ENCODE data around the gene ATAD3B. TPM values are rescaled to one million over a fixed set of nuclear protein-coding genes. Genes with fewer than 3 reads are reported as not detected.

Gene ATAD3B
- total and polyA plus RNA-seq, 2 of the 13 experiments (the other 11 are each of a cell fraction or from before 2014, with no cell fraction given) = 9.6 to 31.1 TPM

DNA sequence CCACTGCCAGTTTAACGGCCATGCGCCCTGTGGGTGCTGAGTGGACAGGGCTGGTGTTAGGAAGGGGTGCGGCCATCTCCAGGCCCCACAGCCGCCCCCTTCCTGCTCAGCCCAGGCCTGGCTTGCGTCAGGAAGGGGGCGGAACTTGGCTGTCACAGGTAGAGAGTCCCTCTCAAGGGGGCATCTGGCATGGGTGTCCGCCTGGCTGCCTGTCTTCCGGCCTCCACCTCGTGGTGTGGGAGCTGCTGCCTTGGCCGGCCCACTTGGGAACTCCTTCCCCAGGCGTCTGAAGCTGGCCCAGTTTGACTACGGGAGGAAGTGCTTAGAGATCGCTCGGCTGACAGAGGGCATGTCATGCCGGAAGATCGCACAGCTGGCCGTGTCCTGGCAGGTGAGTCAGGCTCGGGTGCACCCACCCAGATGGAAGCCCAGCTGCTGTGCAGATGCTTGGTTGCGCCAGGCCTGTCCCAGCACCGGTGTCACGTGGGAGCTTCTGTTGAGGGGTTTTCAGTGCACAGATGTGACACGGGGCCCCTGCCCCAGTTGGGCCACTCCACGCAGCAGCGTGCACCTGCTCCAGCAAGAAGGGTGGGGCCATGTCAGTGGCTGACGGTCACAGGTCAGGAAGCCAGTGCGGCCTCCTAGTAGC lies 9.1 kb upstream of the ATAD3B start (continued):
- TF ChIP-seq, protein P1, sequence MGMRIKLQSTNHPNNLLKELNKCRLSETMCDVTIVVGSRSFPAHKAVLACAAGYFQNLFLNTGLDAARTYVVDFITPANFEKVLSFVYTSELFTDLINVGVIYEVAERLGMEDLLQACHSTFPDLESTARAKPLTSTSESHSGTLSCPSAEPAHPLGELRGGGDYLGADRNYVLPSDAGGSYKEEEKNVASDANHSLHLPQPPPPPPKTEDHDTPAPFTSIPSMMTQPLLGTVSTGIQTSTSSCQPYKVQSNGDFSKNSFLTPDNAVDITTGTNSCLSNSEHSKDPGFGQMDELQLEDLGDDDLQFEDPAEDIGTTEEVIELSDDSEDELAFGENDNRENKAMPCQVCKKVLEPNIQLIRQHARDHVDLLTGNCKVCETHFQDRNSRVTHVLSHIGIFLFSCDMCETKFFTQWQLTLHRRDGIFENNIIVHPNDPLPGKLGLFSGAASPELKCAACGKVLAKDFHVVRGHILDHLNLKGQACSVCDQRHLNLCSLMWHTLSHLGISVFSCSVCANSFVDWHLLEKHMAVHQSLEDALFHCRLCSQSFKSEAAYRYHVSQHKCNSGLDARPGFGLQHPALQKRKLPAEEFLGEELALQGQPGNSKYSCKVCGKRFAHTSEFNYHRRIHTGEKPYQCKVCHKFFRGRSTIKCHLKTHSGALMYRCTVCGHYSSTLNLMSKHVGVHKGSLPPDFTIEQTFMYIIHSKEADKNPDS (CRISPR knock-in tag; IDR thresholded peaks at IDR 0.05) = no peak
- no peak for TF ChIP-seq SCMH1 (CRISPR knock-in tag; IDR thresholded peaks at IDR 0.05; ENCODE audit: borderline replicate concordance)
- no peak for TF ChIP-seq MIXL1 (CRISPR knock-in tag; IDR thresholded peaks at IDR 0.05)
- TF ChIP-seq ZNF138 (CRISPR knock-in tag; IDR thresholded peaks at IDR 0.05; ENCODE audit: low read depth) = no peak
- 0 out of 2 replicates have a peak, but pooled peaks have one; percentile 49 for TF ChIP-seq ZNF225 (CRISPR knock-in tag; IDR thresholded peaks at IDR 0.05)
- TF ChIP-seq, protein P2, sequence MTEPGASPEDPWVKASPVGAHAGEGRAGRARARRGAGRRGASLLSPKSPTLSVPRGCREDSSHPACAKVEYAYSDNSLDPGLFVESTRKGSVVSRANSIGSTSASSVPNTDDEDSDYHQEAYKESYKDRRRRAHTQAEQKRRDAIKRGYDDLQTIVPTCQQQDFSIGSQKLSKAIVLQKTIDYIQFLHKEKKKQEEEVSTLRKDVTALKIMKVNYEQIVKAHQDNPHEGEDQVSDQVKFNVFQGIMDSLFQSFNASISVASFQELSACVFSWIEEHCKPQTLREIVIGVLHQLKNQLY (CRISPR knock-in tag; IDR thresholded peaks at IDR 0.05) = no peak
- TF ChIP-seq, protein P3, sequence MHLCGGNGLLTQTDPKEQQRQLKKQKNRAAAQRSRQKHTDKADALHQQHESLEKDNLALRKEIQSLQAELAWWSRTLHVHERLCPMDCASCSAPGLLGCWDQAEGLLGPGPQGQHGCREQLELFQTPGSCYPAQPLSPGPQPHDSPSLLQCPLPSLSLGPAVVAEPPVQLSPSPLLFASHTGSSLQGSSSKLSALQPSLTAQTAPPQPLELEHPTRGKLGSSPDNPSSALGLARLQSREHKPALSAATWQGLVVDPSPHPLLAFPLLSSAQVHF (CRISPR knock-in tag; IDR thresholded peaks at IDR 0.05) = no peak
- TF ChIP-seq, protein P4, sequence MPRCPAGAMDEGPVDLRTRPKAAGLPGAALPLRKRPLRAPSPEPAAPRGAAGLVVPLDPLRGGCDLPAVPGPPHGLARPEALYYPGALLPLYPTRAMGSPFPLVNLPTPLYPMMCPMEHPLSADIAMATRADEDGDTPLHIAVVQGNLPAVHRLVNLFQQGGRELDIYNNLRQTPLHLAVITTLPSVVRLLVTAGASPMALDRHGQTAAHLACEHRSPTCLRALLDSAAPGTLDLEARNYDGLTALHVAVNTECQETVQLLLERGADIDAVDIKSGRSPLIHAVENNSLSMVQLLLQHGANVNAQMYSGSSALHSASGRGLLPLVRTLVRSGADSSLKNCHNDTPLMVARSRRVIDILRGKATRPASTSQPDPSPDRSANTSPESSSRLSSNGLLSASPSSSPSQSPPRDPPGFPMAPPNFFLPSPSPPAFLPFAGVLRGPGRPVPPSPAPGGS (CRISPR knock-in tag; IDR thresholded peaks at IDR 0.05) = no peak; the same call in 1 of the 2 replicates
- no peak for TF ChIP-seq ERF (CRISPR knock-in tag; IDR thresholded peaks at IDR 0.05)
- 0 out of 2 replicates have a peak, but pooled peaks have one; percentile 44 for TF ChIP-seq SMAD1 (CRISPR knock-in tag; IDR thresholded peaks at IDR 0.05; ENCODE audit: borderline replicate concordance, low read depth)
- no peak for TF ChIP-seq ZNF3 (CRISPR knock-in tag; IDR thresholded peaks at IDR 0.05)
- TF ChIP-seq RAD51 (IDR thresholded peaks at IDR 0.05; ENCODE audit: borderline replicate concordance) = no peak
- TF ChIP-seq SNAPC2 (CRISPR knock-in tag; IDR thresholded peaks at IDR 0.05) = no peak
- TF ChIP-seq, protein P5, sequence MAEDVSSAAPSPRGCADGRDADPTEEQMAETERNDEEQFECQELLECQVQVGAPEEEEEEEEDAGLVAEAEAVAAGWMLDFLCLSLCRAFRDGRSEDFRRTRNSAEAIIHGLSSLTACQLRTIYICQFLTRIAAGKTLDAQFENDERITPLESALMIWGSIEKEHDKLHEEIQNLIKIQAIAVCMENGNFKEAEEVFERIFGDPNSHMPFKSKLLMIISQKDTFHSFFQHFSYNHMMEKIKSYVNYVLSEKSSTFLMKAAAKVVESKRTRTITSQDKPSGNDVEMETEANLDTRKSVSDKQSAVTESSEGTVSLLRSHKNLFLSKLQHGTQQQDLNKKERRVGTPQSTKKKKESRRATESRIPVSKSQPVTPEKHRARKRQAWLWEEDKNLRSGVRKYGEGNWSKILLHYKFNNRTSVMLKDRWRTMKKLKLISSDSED (CRISPR knock-in tag; IDR thresholded peaks at IDR 0.05) = no peak
- 0 out of 2 replicates have a peak, but pooled peaks have one; percentile 23 for TF ChIP-seq RXRA (CRISPR knock-in tag; IDR thresholded peaks at IDR 0.05)
- peak; percentile 98 for TF ChIP-seq ZNF335 (CRISPR knock-in tag; IDR thresholded peaks at IDR 0.05)
- TF ChIP-seq PHF20 (CRISPR knock-in tag; IDR thresholded peaks at IDR 0.05) = peak; percentile 38; the same call in 1 of the 2 replicates
- TF ChIP-seq MLLT10 (CRISPR knock-in tag; IDR thresholded peaks at IDR 0.05) = no peak
- TF ChIP-seq, protein P6, sequence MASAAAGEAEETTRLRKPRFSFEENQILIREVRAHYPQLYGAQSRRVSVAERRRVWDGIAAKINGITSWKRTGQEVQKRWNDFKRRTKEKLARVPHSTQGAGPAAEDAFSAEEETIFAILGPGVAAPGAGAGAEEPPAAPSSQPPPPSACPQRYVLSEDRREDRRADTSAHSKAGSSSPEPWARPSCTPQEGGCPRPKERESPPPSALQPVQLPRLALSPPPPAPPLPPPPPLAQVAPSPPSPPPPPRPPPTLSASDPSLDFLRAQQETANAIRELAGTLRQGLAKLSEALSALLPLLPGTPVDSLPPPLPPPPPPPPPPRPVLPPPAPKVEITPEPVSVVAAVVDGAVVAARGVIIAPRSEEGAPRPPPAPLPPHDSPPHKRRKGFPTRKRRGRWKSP (CRISPR knock-in tag; IDR thresholded peaks at IDR 0.05) = no peak
- TF ChIP-seq ARNT (IDR thresholded peaks at IDR 0.05) = no peak
- TF ChIP-seq HOXA7 (CRISPR knock-in tag; IDR thresholded peaks at IDR 0.05) = no peak
- peak; percentile 62; the same call in 1 of the 2 replicates for TF ChIP-seq ZSCAN25 (CRISPR knock-in tag; IDR thresholded peaks at IDR 0.05)
- peak; percentile 53 for TF ChIP-seq HNRNPLL (IDR thresholded peaks at IDR 0.05; ENCODE audit: low read depth, low read length, poor library complexity, severe bottlenecking)
- no peak for TF ChIP-seq STAT5B (CRISPR knock-in tag; IDR thresholded peaks at IDR 0.05)
- no peak for TF ChIP-seq STAG1 (CRISPR knock-in tag; IDR thresholded peaks at IDR 0.05)
